Activated CD8-positive, alpha-beta memory T cell treated with anti-CD3 and anti-CD28 coated beads, Interleukin-2, amount 10 ng/mL, durations not matched to agents 7 days and 5 days (primary cell): Measurements from ENCODE around the gene CHIA. TPM values are rescaled to one million over a fixed set of nuclear protein-coding genes. Genes with fewer than 3 reads are reported as not detected.

Experiments
- ATAC-seq: fragments of 150-1000 bp; cut with Tn5 transposase; one replicate; pipeline ENCODE4 v1.10.0; 2021; ENCODE audit warnings: moderate library complexity
- CTCF ChIA-PET: fragments of 350-600 bp; sonication (Branson Sonifier 250); formaldehyde crosslinking; loops from one replicate; lab custom pipeline; 2021; ENCODE audit warnings: antibody characterized with exemption; lab: Charles Lee
- DNase-seq: peaks from one replicate; pipeline ENCODE4 v3.0.0-alpha.2; 2020
- H3K27ac Mint-ChIP-seq: one replicate; pipeline ENCODE4 v1.8.0; 2021; ENCODE audit warnings: mild to moderate bottlenecking, mixed read lengths
- H3K27me3 Mint-ChIP-seq: one replicate; pipeline ENCODE4 v1.8.0; 2021; ENCODE audit warnings: mixed read lengths
- H3K36me3 Mint-ChIP-seq: one replicate; pipeline ENCODE4 v1.8.0; 2021; ENCODE audit warnings: mild to moderate bottlenecking, mixed read lengths
- H3K4me1 Mint-ChIP-seq: one replicate; pipeline ENCODE4 v1.8.0; 2021; ENCODE audit warnings: mixed read lengths
- H3K4me3 Mint-ChIP-seq: one replicate; pipeline ENCODE4 v1.8.0; 2021; ENCODE audit warnings: mild to moderate bottlenecking, moderate library complexity, mixed read lengths
- H3K9me3 Mint-ChIP-seq: one replicate; pipeline ENCODE4 v1.8.0; 2022; ENCODE audit warnings: low read depth, mixed read lengths
- total RNA-seq, 2 experiments: library from RNA; stranded (reverse); gene quantifications; one replicate each; pipeline ENCODE4 v1.2.3, GENCODE V29; 2021

The CHIA gene
- total RNA-seq, 2 experiments from 2014 or later = not detected

DNA sequence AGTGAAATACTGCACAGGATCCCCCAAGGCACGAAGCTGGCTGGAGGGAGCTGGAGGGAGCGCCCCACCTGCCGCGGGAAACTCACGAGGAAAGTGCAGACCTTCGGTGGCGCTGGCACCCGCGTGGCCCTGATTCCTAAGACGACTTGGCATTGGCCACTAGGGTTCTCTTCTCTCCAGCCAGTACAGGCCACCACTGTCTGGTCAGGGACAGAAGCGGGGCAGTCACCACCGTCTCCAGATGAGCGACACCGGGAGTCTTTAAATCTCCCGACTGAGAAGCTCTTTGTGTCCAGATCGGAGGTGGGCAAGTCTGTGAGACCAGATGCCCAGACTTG is 19.2 kb upstream of the CHIA start:
- Mint-ChIP-seq H3K9me3 (peaks cover under 1% of the 10 kb centered on the region), H3K4me3 (peak overlapping the region; percentile 1), H3K27ac (no peak overlapping the region), H3K27me3 (peaks cover 40% of the 10 kb centered on the region), H3K4me1 (peaks cover 24% of the 10 kb centered on the region), H3K36me3 (no peaks in the 10 kb centered on the region)
- CTCF ChIA-PET = interaction anchor here (0.7 to 2.0 kb wide), 3 partner anchors 13 to 157 kb away, joined by 3 to 5 read pairs (median 4); no protein-coding TSS in a partner anchor
- ATAC-seq (no peak), DNase-seq (no peak)

DNA sequence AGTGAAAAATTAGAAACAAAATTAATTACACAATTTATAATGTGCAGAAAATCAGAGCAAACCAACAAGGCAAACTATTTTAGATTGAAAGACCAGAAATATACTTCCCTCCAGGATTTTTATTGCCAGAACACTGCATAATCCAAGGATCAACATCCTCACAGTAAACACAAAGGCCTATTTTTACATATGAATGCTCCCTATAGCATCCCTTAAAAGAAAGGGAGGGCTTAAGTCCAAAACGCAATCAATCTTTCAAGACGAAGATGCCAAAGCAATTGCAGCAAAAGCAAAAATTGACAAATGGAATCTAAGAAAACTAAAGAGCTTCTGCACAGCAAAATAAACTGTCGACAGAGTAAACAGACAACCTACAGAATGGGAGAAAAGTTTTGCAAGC is 18.6 kb upstream of the CHIA start:
- H3K27me3 Mint-ChIP-seq = peaks cover 37% of the 10 kb centered on the region
- DNase-seq (no peak), ATAC-seq (no peak)
- CTCF ChIA-PET = interaction anchor here (0.7 to 2.0 kb wide), 2 partner anchors 49 to 158 kb away, joined by 4 to 5 read pairs; no protein-coding TSS in a partner anchor
- peaks cover 24% of the 10 kb centered on the region for H3K4me1 Mint-ChIP-seq
- H3K27ac Mint-ChIP-seq = no peak overlapping the region
- no peaks in the 10 kb centered on the region for H3K36me3 Mint-ChIP-seq
- peaks cover 2% of the 10 kb centered on the region for H3K9me3 Mint-ChIP-seq
- no peak overlapping the region for H3K4me3 Mint-ChIP-seq

DNA sequence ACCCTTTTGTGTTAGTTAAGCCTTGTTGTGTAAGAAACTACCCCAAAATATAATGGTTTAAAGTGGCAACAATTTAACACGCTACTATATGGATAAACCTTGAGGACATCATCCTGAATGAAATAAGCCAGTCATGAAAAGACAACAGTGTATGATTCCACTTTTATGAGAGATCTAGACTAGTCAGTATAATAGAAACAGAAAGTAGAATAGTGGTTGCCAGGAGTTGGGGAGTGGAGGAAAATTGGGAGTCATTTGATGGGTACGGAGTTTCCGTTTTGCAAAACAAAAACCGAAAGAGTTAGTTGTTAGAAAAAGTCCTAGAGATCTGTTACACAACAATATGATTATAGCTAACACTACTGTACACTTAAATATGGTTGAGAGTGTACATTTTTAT is 16.0 kb upstream of the CHIA start:
- H3K4me1 Mint-ChIP-seq = peaks cover 34% of the 10 kb centered on the region
- peak overlapping the region; percentile 54 for H3K4me3 Mint-ChIP-seq
- H3K27me3 Mint-ChIP-seq = peaks cover 31% of the 10 kb centered on the region
- ATAC-seq = peak; percentile 77
- DNase-seq = no peak
- peaks cover 2% of the 10 kb centered on the region for H3K9me3 Mint-ChIP-seq
- peak overlapping the region; percentile 74 for H3K27ac Mint-ChIP-seq
- H3K36me3 Mint-ChIP-seq = no peaks in the 10 kb centered on the region
- CTCF ChIA-PET = interaction anchor here (1.0 to 1.8 kb wide), 2 partner anchors 51 to 494 kb away, joined by 3 to 6 read pairs; no protein-coding TSS in a partner anchor

DNA sequence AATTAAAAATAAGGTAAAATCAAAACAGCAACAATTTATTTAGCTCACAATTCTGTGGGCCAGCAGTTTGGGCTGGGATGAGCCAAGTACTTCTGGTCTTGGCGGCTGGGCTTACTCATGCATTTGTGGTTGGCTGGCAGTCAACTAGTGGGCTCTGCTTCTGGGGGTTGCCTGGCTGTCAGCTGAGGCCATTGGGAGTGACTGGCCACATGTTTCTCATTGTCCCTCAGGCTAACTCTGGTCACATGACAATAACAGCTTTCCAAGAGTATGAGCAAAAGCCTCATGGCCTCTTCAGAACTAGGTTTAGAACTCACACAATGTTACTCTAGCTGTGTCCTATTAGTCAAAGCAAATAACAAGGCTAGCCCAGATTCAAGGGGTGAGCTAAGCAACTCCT is 15.6 kb upstream of the CHIA start:
- H3K27ac Mint-ChIP-seq = peak overlapping the region; percentile 74
- H3K9me3 Mint-ChIP-seq = peaks cover 2% of the 10 kb centered on the region
- ATAC-seq (peak; percentile 81), DNase-seq (peak; percentile 72)
- H3K36me3 Mint-ChIP-seq = no peaks in the 10 kb centered on the region
- peaks cover 28% of the 10 kb centered on the region for H3K27me3 Mint-ChIP-seq
- H3K4me3 Mint-ChIP-seq = peak overlapping the region; percentile 27
- CTCF ChIA-PET = interaction anchor here (1.0 to 1.8 kb wide), 2 partner anchors 52 to 494 kb away, joined by 3 to 6 read pairs; no protein-coding TSS in a partner anchor
- peaks cover 34% of the 10 kb centered on the region for H3K4me1 Mint-ChIP-seq

GRCh38 chr1:111275780-111276433 is 14.7 kb upstream of the CHIA start:
- no peak overlapping the region for H3K4me3 Mint-ChIP-seq
- H3K36me3 Mint-ChIP-seq = no peaks in the 10 kb centered on the region
- H3K4me1 Mint-ChIP-seq = peaks cover 34% of the 10 kb centered on the region
- peak overlapping the region; percentile 45 for H3K27ac Mint-ChIP-seq
- CTCF ChIA-PET = interaction anchor here (1.8 kb wide), 1 partner anchor 53 kb away, joined by 6 read pairs; no protein-coding TSS in a partner anchor
- H3K9me3 Mint-ChIP-seq = peaks cover 2% of the 10 kb centered on the region
- no peak for ATAC-seq
- peaks cover 20% of the 10 kb centered on the region for H3K27me3 Mint-ChIP-seq
- no peak for DNase-seq

DNA sequence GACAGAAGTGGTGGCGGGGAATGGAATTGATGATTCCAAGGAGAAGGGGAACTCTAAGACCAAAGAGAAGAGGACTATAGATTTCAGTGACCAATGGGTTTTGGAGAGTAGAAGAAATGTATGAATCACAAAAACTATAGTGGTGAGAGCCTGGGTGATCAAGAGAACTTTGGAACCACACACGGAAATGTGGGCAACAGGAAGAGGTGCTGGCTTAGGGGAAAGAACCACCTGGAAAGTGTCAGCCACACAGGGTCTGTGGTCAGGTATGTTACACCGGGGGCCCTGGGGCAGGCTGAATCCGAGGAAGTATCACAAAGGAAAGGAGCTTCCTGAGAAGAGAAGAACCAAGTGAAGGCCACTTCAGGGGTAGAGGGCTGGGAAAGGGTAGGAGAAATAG is 11.5 kb upstream of the CHIA start:
- ATAC-seq (no peak), DNase-seq (no peak)
- peaks cover 2% of the 10 kb centered on the region for H3K9me3 Mint-ChIP-seq
- no peak overlapping the region for H3K4me3 Mint-ChIP-seq
- no peak overlapping the region for H3K27ac Mint-ChIP-seq
- no peaks in the 10 kb centered on the region for H3K36me3 Mint-ChIP-seq
- H3K27me3 Mint-ChIP-seq = peaks cover 3% of the 10 kb centered on the region
- CTCF ChIA-PET = no interaction called here
- peaks cover 26% of the 10 kb centered on the region for H3K4me1 Mint-ChIP-seq

GRCh38 chr1:111280267-111280666 is 10.4 kb upstream of the CHIA start:
- Mint-ChIP-seq H3K4me1 (peaks cover 17% of the 10 kb centered on the region), H3K4me3 (no peak overlapping the region), H3K36me3 (no peaks in the 10 kb centered on the region), H3K9me3 (peaks cover 2% of the 10 kb centered on the region), H3K27ac (no peak overlapping the region), H3K27me3 (peaks cover 3% of the 10 kb centered on the region)
- DNase-seq = no peak
- no peak for ATAC-seq
- CTCF ChIA-PET = no interaction called here

DNA sequence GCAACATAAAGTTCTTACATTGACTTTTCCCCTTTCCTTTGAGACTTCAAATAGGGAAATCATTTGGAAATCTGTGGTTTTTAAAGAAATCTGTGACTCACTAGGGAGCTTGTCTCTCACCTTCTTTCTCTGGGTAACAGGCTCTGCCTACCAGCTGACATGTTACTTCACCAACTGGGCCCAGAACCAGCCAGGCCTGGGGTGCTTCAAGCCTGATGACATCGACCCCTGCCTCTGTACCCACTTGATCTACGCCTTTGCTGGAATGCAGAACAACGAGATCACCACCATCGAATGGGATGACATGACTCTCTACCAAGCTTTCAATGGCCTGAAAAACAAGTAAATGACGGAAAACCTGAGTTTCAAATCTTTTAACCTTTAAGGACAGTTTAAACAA is 9.2 kb upstream of the CHIA start:
- H3K36me3 Mint-ChIP-seq = no peaks in the 10 kb centered on the region

GRCh38 chr1:111283838-111284237 is 6.8 kb upstream of the CHIA start:
- H3K27me3 Mint-ChIP-seq = peaks cover 3% of the 10 kb centered on the region
- ATAC-seq = no peak
- peaks cover 5% of the 10 kb centered on the region for H3K4me1 Mint-ChIP-seq
- CTCF ChIA-PET = interaction anchor here (1.1 kb wide), 1 partner anchor 13 kb away, joined by 3 read pairs; no protein-coding TSS in a partner anchor
- H3K9me3 Mint-ChIP-seq = no peaks in the 10 kb centered on the region
- no peaks in the 10 kb centered on the region for H3K36me3 Mint-ChIP-seq
- no peak for DNase-seq
- H3K27ac Mint-ChIP-seq = no peak overlapping the region
- no peak overlapping the region for H3K4me3 Mint-ChIP-seq

More for the DNA sequence above, 9.2 kb upstream of the CHIA start:
- peaks cover 10% of the 10 kb centered on the region for H3K4me1 Mint-ChIP-seq
- H3K27ac Mint-ChIP-seq = no peak overlapping the region
- H3K4me3 Mint-ChIP-seq = no peak overlapping the region
- CTCF ChIA-PET = no interaction called here
- H3K9me3 Mint-ChIP-seq = peaks cover 2% of the 10 kb centered on the region
- no peak for DNase-seq
- H3K27me3 Mint-ChIP-seq = peaks cover 3% of the 10 kb centered on the region
- no peak for ATAC-seq

- no peaks in the 10 kb centered on the region for H3K36me3 Mint-ChIP-seq
- no peaks in the 10 kb centered on the region for H3K4me1 Mint-ChIP-seq
- H3K4me3 Mint-ChIP-seq = no peak overlapping the region
- ATAC-seq (no peak), DNase-seq (no peak)
- H3K27ac Mint-ChIP-seq = no peak overlapping the region
- no peaks in the 10 kb centered on the region for H3K9me3 Mint-ChIP-seq
- CTCF ChIA-PET = no interaction called here
- no peaks in the 10 kb centered on the region for H3K27me3 Mint-ChIP-seq
Measured at GRCh38 chr1:111285879-111286278, 4.8 kb upstream of the CHIA start.

- Mint-ChIP-seq H3K27me3 (no peaks in the 10 kb centered on the region), H3K27ac (no peak overlapping the region), H3K9me3 (no peaks in the 10 kb centered on the region), H3K4me1 (no peaks in the 10 kb centered on the region), H3K4me3 (no peak overlapping the region), H3K36me3 (no peaks in the 10 kb centered on the region)
- no peak for DNase-seq
- ATAC-seq = no peak
- CTCF ChIA-PET = no interaction called here
Measured at GRCh38 chr1:111286912-111287311, 3.7 kb upstream of the CHIA start.

GRCh38 chr1:111289371-111289770 is 1.3 kb upstream of the CHIA start:
- CTCF ChIA-PET = no interaction called here
- Mint-ChIP-seq H3K36me3 (no peaks in the 10 kb centered on the region), H3K9me3 (no peaks in the 10 kb centered on the region), H3K4me3 (no peak overlapping the region), H3K4me1 (no peaks in the 10 kb centered on the region), H3K27me3 (no peaks in the 10 kb centered on the region), H3K27ac (no peak overlapping the region)
- DNase-seq (no peak), ATAC-seq (no peak)

- DNase-seq (no peak), ATAC-seq (no peak)
- no peaks in the 10 kb centered on the region for H3K36me3 Mint-ChIP-seq
- no peaks in the 10 kb centered on the region for H3K9me3 Mint-ChIP-seq
- CTCF ChIA-PET = no interaction called here
- H3K27ac Mint-ChIP-seq = no peak overlapping the region
- no peaks in the 10 kb centered on the region for H3K4me1 Mint-ChIP-seq
- no peak overlapping the region for H3K4me3 Mint-ChIP-seq
- H3K27me3 Mint-ChIP-seq = no peaks in the 10 kb centered on the region
Measured at GRCh38 chr1:111290104-111290503, 547 bp upstream of the CHIA start.

GRCh38 chr1:111294390-111294789 is 3.7 kb downstream of the CHIA start:
- CTCF ChIA-PET = no interaction called here
- Mint-ChIP-seq H3K9me3 (no peaks in the 10 kb centered on the region), H3K36me3 (no peaks in the 10 kb centered on the region), H3K4me1 (no peaks in the 10 kb centered on the region), H3K4me3 (no peak overlapping the region), H3K27me3 (peaks cover 4% of the 10 kb centered on the region), H3K27ac (no peak overlapping the region)
- ATAC-seq = no peak
- no peak for DNase-seq
